Activated CD4-positive, alpha-beta T cell treated with anti-CD3 and anti-CD28 coated beads, Interleukin-2, amount 10 ng/mL, durations not matched to agents 7 days and 5 days (primary cell): ENCODE results near the gene SH3RF1. TPM values are rescaled to one million over a fixed set of nuclear protein-coding genes. Genes with fewer than 3 reads are reported as not detected.
"Not testable (repeated sequence)": the region's sequence is repeated elsewhere in the genome, so short reads cannot be mapped to it uniquely, and the experiment has no call there.

ENCODE experiments used
- CTCF ChIA-PET: fragments of 350-600 bp; sonication (Branson Sonifier 250); formaldehyde crosslinking; loops from one replicate; lab custom pipeline; 2021; ENCODE audit warnings: antibody characterized with exemption; lab: Charles Lee
- POLR2A ChIA-PET: fragments of 350-600 bp; sonication (Branson Sonifier 250); formaldehyde crosslinking; loops from one replicate; lab custom pipeline; 2021; ENCODE audit warnings: antibody characterized with exemption; lab: Charles Lee
- DNase-seq: peaks from one replicate; pipeline ENCODE4 v3.0.0-alpha.2; 2020
- H3K27ac Mint-ChIP-seq: one replicate; pipeline ENCODE4 v1.8.0; 2021; ENCODE audit warnings: mild to moderate bottlenecking, moderate library complexity, mixed read lengths
- H3K27me3 Mint-ChIP-seq: one replicate; pipeline ENCODE4 v1.8.0; 2021; ENCODE audit warnings: mixed read lengths
- H3K36me3 Mint-ChIP-seq: one replicate; pipeline ENCODE4 v1.8.0; 2021; ENCODE audit warnings: low read depth, mixed read lengths
- H3K4me1 Mint-ChIP-seq: one replicate; pipeline ENCODE4 v1.8.0; 2021; ENCODE audit warnings: mixed read lengths
- H3K4me3 Mint-ChIP-seq: one replicate; pipeline ENCODE4 v1.8.0; 2021; ENCODE audit warnings: mild to moderate bottlenecking, moderate library complexity, mixed read lengths
- H3K9me3 Mint-ChIP-seq: one replicate; pipeline ENCODE4 v1.8.0; 2021; ENCODE audit warnings: mixed read lengths
- total RNA-seq, 2 experiments: library from RNA; stranded (reverse); gene quantifications; one replicate each; pipeline ENCODE4 v1.2.3, GENCODE V29; 2021

The SH3RF1 gene
- total RNA-seq, 2 experiments from 2014 or later = 0.17 TPM

GRCh38 chr4:169207436-169208089 is 63.2 kb downstream of the SH3RF1 start:
- H3K4me1 Mint-ChIP-seq = no peaks in the 10 kb centered on the region

GRCh38 chr4:169205744-169206080 is 65.0 kb downstream of the SH3RF1 start:
- Mint-ChIP-seq H3K27me3 (no peaks in the 10 kb centered on the region), H3K4me3 (no peak overlapping the region), H3K4me1 (no peaks in the 10 kb centered on the region), H3K9me3 (no peaks in the 10 kb centered on the region), H3K27ac (no peak overlapping the region), H3K36me3 (no peaks in the 10 kb centered on the region)
- no peak for DNase-seq
- POLR2A ChIA-PET = no interaction called here
- CTCF ChIA-PET = no interaction called here

More at GRCh38 chr4:169207436-169208089, 63.2 kb downstream of the SH3RF1 start:
- Mint-ChIP-seq H3K4me3 (no peak overlapping the region), H3K36me3 (no peaks in the 10 kb centered on the region), H3K27me3 (no peaks in the 10 kb centered on the region), H3K27ac (no peak overlapping the region), H3K9me3 (no peaks in the 10 kb centered on the region)
- ChIA-PET POLR2A (no interaction called here), CTCF (interaction anchor here (1.0 kb wide), 1 partner anchor 197 kb away, joined by 4 read pairs; the partner anchor contains the start of gene CBR4)
- no peak for DNase-seq

GRCh38 chr4:169205075-169205743 is 65.5 kb downstream of the SH3RF1 start:
- H3K36me3 Mint-ChIP-seq = no peaks in the 10 kb centered on the region
- H3K4me1 Mint-ChIP-seq = no peaks in the 10 kb centered on the region
- ChIA-PET POLR2A (no interaction called here), CTCF (no interaction called here)
- H3K4me3 Mint-ChIP-seq = no peak overlapping the region
- no peak overlapping the region for H3K27ac Mint-ChIP-seq
- H3K27me3 Mint-ChIP-seq = no peaks in the 10 kb centered on the region
- no peaks in the 10 kb centered on the region for H3K9me3 Mint-ChIP-seq
- no peak for DNase-seq

GRCh38 chr4:169203891-169204290 is 66.9 kb downstream of the SH3RF1 start:
- no peaks in the 10 kb centered on the region for H3K36me3 Mint-ChIP-seq
- POLR2A ChIA-PET = no interaction called here
- no peaks in the 10 kb centered on the region for H3K27me3 Mint-ChIP-seq
- H3K4me3 Mint-ChIP-seq = no peak overlapping the region
- H3K27ac Mint-ChIP-seq = no peak overlapping the region
- no peaks in the 10 kb centered on the region for H3K9me3 Mint-ChIP-seq
- no peaks in the 10 kb centered on the region for H3K4me1 Mint-ChIP-seq
- no peak for DNase-seq
- CTCF ChIA-PET = no interaction called here

GRCh38 chr4:169203278-169203677 is 67.5 kb downstream of the SH3RF1 start:
- POLR2A ChIA-PET, H3K9me3 Mint-ChIP-seq: not testable (repeated sequence)

GRCh38 chr4:169202878-169203277 is 67.9 kb downstream of the SH3RF1 start:
- ChIA-PET POLR2A (no interaction called here), CTCF (no interaction called here)
- Mint-ChIP-seq H3K4me1 (no peaks in the 10 kb centered on the region), H3K27me3 (no peaks in the 10 kb centered on the region), H3K9me3 (no peaks in the 10 kb centered on the region), H3K4me3 (no peak overlapping the region), H3K27ac (no peak overlapping the region), H3K36me3 (no peaks in the 10 kb centered on the region)
- DNase-seq = no peak

More at GRCh38 chr4:169203278-169203677, 67.5 kb downstream of the SH3RF1 start:
- H3K36me3 Mint-ChIP-seq, H3K4me1 Mint-ChIP-seq, H3K27ac Mint-ChIP-seq, H3K4me3 Mint-ChIP-seq, H3K27me3 Mint-ChIP-seq, DNase-seq, CTCF ChIA-PET: not testable (repeated sequence)

- Mint-ChIP-seq H3K4me3 (no peak overlapping the region), H3K27ac (no peak overlapping the region), H3K9me3 (no peaks in the 10 kb centered on the region), H3K4me1 (no peaks in the 10 kb centered on the region), H3K27me3 (no peaks in the 10 kb centered on the region), H3K36me3 (no peaks in the 10 kb centered on the region)
- CTCF ChIA-PET = no interaction called here
- POLR2A ChIA-PET = no interaction called here
- DNase-seq = no peak
These were observed 68.5 kb downstream of the SH3RF1 start for GRCh38 chr4:169202145-169202699.

GRCh38 chr4:169201222-169202144 is 69.3 kb downstream of the SH3RF1 start:
- H3K4me3 Mint-ChIP-seq = no peak overlapping the region
- ChIA-PET POLR2A (no interaction called here), CTCF (no interaction called here)
- H3K27ac Mint-ChIP-seq = no peak overlapping the region
- H3K36me3 Mint-ChIP-seq = no peaks in the 10 kb centered on the region
- DNase-seq = no peak
- no peaks in the 10 kb centered on the region for H3K9me3 Mint-ChIP-seq
- no peaks in the 10 kb centered on the region for H3K4me1 Mint-ChIP-seq
- H3K27me3 Mint-ChIP-seq = no peaks in the 10 kb centered on the region

GRCh38 chr4:169200361-169201030 is 70.3 kb downstream of the SH3RF1 start:
- H3K4me3 Mint-ChIP-seq = no peak overlapping the region
- H3K9me3 Mint-ChIP-seq = no peaks in the 10 kb centered on the region
- no peaks in the 10 kb centered on the region for H3K27me3 Mint-ChIP-seq
- ChIA-PET CTCF (no interaction called here), POLR2A (no interaction called here)
- no peaks in the 10 kb centered on the region for H3K4me1 Mint-ChIP-seq
- DNase-seq = no peak
- no peaks in the 10 kb centered on the region for H3K36me3 Mint-ChIP-seq
- H3K27ac Mint-ChIP-seq = no peak overlapping the region

- H3K36me3 Mint-ChIP-seq = no peaks in the 10 kb centered on the region
These were observed 71.6 kb downstream of the SH3RF1 start for GRCh38 chr4:169199184-169199583.

GRCh38 chr4:169198167-169198566 is 72.6 kb downstream of the SH3RF1 start:
- Mint-ChIP-seq H3K4me1 (no peaks in the 10 kb centered on the region), H3K27ac (no peak overlapping the region), H3K27me3 (peaks cover under 1% of the 10 kb centered on the region), H3K9me3 (no peaks in the 10 kb centered on the region), H3K4me3 (no peak overlapping the region), H3K36me3 (no peaks in the 10 kb centered on the region)
- ChIA-PET POLR2A (no interaction called here), CTCF (no interaction called here)
- DNase-seq = no peak

More at GRCh38 chr4:169199184-169199583, 71.6 kb downstream of the SH3RF1 start:
- Mint-ChIP-seq H3K27ac (no peak overlapping the region), H3K27me3 (no peaks in the 10 kb centered on the region), H3K4me3 (no peak overlapping the region), H3K9me3 (no peaks in the 10 kb centered on the region), H3K4me1 (no peaks in the 10 kb centered on the region)
- CTCF ChIA-PET = no interaction called here
- POLR2A ChIA-PET = no interaction called here
- no peak for DNase-seq

- H3K27ac Mint-ChIP-seq, H3K4me1 Mint-ChIP-seq, H3K36me3 Mint-ChIP-seq, H3K27me3 Mint-ChIP-seq, H3K9me3 Mint-ChIP-seq, H3K4me3 Mint-ChIP-seq, CTCF ChIA-PET, DNase-seq, POLR2A ChIA-PET: not testable (repeated sequence)
These were observed 73.5 kb downstream of the SH3RF1 start for GRCh38 chr4:169197206-169197605.
